HEK293 (cell line): ENCODE measurements around the gene SERINC4.
"Not testable (repeated sequence)": the region's sequence is repeated elsewhere in the genome, so short reads cannot be mapped to it uniquely, and the experiment has no call there.

ENCODE experiments used
- CTCF ChIA-PET: fragments of 350-600 bp; formaldehyde crosslinking; extraction: SDS; loops from one replicate; lab custom pipeline; 2021; ENCODE audit warnings: antibody characterized with exemption; lab: Yijun Ruan, JAX
- POLR2A ChIA-PET: fragments of 300-600 bp; formaldehyde crosslinking; extraction: SDS; loops from one replicate; lab custom pipeline; 2020; ENCODE audit warnings: antibody characterized with exemption, inconsistent platforms; lab: Yijun Ruan, JAX
- H3K27ac ChIP-seq: fragments of 200-500 bp; sonication (Bioruptor generic); 2 replicates; pipeline ENCODE4 v1.5.1; 2014; ENCODE audit warnings: low read depth, low read length, control low read depth, inconsistent platforms; ENCODE audit errors: extremely low read depth
- H3K36me3 ChIP-seq, 2 experiments: fragments of 200-500 bp in 1 of 2; sonication (Bioruptor generic) in 1 of 2; 1 replicate in 1 of 2; 2 replicates in 1 of 2; pipeline ENCODE4 v1.5.1; 2014 to 2017; ENCODE audit warnings: inconsistent platforms in 2 of 2, low read length in 2 of 2; ENCODE audit not compliant: control insufficient read depth in 2 of 2, insufficient read depth in 1 of 2
- H3K4me1 ChIP-seq: fragments of 200-500 bp; sonication (Bioruptor generic); 2 replicates; pipeline ENCODE4 v1.5.1; 2014; ENCODE audit warnings: mild to moderate bottlenecking, low read length, inconsistent platforms; ENCODE audit not compliant: control insufficient read depth, insufficient read depth
- H3K4me3 ChIP-seq: 2 replicates; pipeline ENCODE4 v1.5.1; 2011; ENCODE audit warnings: low read depth, mild to moderate bottlenecking, control low read depth, low read length, moderate library complexity
- H3K9me3 ChIP-seq: fragments of 200-500 bp; sonication (Bioruptor generic); 2 replicates; pipeline ENCODE4 v1.5.1; 2014; ENCODE audit warnings: low read depth, low read length, inconsistent platforms; ENCODE audit not compliant: control insufficient read depth, insufficient read depth
- OSR2 ChIP-seq: fragments of 450-650 bp; formaldehyde crosslinking; IDR thresholded peaks from 2 replicates; pipeline ENCODE4 v1.5.1; 2016; ENCODE audit warnings: missing biosample characterization, missing genetic modification characterization
- SCRT1 ChIP-seq: fragments of 450-650 bp; formaldehyde crosslinking; IDR thresholded peaks from 2 replicates; pipeline ENCODE4 v1.5.1; 2016; ENCODE audit warnings: missing biosample characterization, missing genetic modification characterization, borderline replicate concordance
- SCRT2 ChIP-seq: fragments of 450-650 bp; formaldehyde crosslinking; IDR thresholded peaks from 2 replicates; pipeline ENCODE4 v1.5.1; 2016; ENCODE audit warnings: missing biosample characterization, missing genetic modification characterization
- ZBTB21 ChIP-seq: fragments of 450-650 bp; formaldehyde crosslinking; IDR thresholded peaks from 2 replicates; pipeline ENCODE4 v1.5.1; 2017; ENCODE audit warnings: missing biosample characterization, missing genetic modification characterization
- ZNF341 ChIP-seq: fragments of 450-650 bp; formaldehyde crosslinking; IDR thresholded peaks from 2 replicates; pipeline ENCODE4; 2016; ENCODE audit warnings: low read depth, missing biosample characterization, missing genetic modification characterization
- ZNF791 ChIP-seq: fragments of 450-650 bp; formaldehyde crosslinking; IDR thresholded peaks from 2 replicates; pipeline ENCODE4 v1.5.1; 2016; ENCODE audit warnings: missing biosample characterization, missing genetic modification characterization
- ZSCAN16 ChIP-seq: fragments of 450-650 bp; formaldehyde crosslinking; IDR thresholded peaks from 2 replicates; pipeline ENCODE4 v1.5.1; 2016; ENCODE audit warnings: missing biosample characterization, missing genetic modification characterization
- TF ChIP-seq, protein P1 (sequence below): fragments of 450-650 bp; formaldehyde crosslinking; IDR thresholded peaks from 2 replicates; pipeline ENCODE4 v1.5.1; 2016; ENCODE audit warnings: missing biosample characterization, missing genetic modification characterization, low read depth
- TF ChIP-seq, protein P2 (sequence below): fragments of 450-650 bp; formaldehyde crosslinking; optimal IDR thresholded peaks from 2 replicates; pipeline ENCODE3; 2016; ENCODE audit warnings: missing biosample characterization, mild to moderate bottlenecking, missing genetic modification characterization
- TF ChIP-seq, protein P3 (sequence below): fragments of 450-650 bp; formaldehyde crosslinking; IDR thresholded peaks from 2 replicates; pipeline ENCODE4 v1.5.1; 2016; ENCODE audit warnings: missing biosample characterization, missing genetic modification characterization

SERINC4 gene

DNA sequence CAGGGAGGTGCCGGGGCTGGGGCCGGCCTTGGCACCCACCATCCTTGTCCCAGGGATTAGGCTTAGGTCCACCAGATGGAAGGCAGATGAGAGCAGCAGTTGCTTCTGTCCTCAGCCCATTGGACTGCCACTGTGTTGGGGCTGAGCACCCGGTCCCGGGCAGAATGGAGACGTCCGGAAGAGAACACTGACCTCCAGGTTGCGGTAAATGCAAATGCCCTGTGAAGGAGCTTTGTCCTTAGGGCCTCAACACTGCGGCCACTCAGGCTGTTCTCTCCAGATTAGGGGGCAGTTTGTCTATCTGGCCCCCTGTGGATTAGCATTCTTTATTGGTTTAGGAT, at the start of gene SERINC4:
Gene SERINC4, minus strand, starts transcription at position 276 of the 341 bp plus-strand sequence. Its CDS starts 234 bp downstream, at position 42.
- CTCF ChIA-PET, result no interaction called here
- Histone ChIP-seq H3K27ac (peak within 1 kb of the TSS; percentile 65), H3K4me3 (peak within 1 kb of the TSS; percentile 88), H3K4me1 (0 out of 2 replicates have a peak, but pooled peaks cover 3% of the 10 kb centered on the region), H3K36me3 (peaks cover 5 to 70% of the 10 kb centered on the region in 2 experiments), H3K9me3 (no peaks in the 10 kb centered on the region)
- TF ChIP-seq SCRT2 (tag by site-specific recombination) (no peak), ZNF341 (peak; percentile 53; the same call in 1 of the 2 replicates)
- TF ChIP-seq, protein P1, sequence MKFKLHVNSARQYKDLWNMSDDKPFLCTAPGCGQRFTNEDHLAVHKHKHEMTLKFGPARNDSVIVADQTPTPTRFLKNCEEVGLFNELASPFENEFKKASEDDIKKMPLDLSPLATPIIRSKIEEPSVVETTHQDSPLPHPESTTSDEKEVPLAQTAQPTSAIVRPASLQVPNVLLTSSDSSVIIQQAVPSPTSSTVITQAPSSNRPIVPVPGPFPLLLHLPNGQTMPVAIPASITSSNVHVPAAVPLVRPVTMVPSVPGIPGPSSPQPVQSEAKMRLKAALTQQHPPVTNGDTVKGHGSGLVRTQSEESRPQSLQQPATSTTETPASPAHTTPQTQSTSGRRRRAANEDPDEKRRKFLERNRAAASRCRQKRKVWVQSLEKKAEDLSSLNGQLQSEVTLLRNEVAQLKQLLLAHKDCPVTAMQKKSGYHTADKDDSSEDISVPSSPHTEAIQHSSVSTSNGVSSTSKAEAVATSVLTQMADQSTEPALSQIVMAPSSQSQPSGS (tag by site-specific recombination), result no peak
- POLR2A ChIA-PET, result interaction anchor here (1.6 to 2.1 kb wide), 3 partner anchors 10 to 24 kb away, joined by 6 to 12 read pairs (median 8); partner anchors contain the start of genes ELL3 and MFAP1

DNA sequence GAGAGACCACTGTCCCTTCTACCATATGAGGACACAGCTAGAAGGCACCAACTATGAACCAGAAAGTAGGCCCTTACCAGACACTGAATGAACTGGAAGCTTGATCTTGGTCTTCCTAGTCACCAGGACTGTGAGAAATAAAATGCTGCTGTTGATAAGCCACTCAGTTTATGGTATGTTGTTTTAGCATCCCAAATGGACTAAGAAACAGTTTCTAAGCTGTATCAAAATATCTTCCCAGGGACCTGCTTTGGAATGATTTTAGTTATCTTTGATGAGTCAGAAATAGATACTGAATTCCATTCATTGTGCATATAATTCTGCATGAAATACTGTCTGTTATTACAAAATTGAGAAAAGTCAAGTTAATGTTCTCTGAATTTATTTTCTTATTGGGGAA, 45.4 kb upstream of the SERINC4 start:
- Histone ChIP-seq H3K27ac (no peak overlapping the region), H3K9me3 (no peaks in the 10 kb centered on the region), H3K4me1 (no peaks in the 10 kb centered on the region), H3K4me3 (no peak overlapping the region), H3K36me3 (peaks cover 34 to 56% of the 10 kb centered on the region in 2 experiments)
- ChIA-PET POLR2A (interaction anchor here (1.1 kb wide), 1 partner anchor 21 kb away, joined by 3 read pairs; the partner anchor contains the start of gene MFAP1), CTCF (no interaction called here)
- TF ChIP-seq, protein P2, sequence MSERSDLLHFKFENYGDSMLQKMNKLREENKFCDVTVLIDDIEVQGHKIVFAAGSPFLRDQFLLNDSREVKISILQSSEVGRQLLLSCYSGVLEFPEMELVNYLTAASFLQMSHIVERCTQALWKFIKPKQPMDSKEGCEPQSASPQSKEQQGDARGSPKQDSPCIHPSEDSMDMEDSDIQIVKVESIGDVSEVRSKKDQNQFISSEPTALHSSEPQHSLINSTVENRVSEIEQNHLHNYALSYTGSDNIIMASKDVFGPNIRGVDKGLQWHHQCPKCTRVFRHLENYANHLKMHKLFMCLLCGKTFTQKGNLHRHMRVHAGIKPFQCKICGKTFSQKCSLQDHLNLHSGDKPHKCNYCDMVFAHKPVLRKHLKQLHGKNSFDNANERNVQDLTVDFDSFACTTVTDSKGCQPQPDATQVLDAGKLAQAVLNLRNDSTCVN (tag by site-specific recombination), result no peak
- TF ChIP-seq ZBTB21 (tag by site-specific recombination) (no peak), ZNF791 (tag by site-specific recombination) (no peak)

DNA sequence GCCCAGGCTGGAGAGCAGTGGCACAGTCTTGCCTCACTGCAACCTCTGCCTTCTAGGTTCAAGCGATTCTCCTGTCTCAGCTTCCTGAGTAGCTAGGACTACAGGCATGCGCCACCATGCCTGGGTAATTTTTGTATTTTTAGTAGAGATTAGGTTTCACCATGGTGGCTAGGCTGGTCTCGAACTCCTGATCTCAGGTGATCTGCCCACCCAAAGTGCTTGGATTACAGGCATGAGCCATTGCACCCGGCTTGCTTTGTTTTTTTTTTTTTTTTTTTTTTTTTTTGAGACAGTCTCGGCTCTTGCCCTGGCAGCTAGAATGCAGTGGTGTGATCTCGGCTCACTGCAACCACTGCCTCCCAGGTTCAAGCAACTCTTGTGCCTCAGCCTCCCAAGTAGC, 32.5 kb upstream of the SERINC4 start:
- POLR2A ChIA-PET, result interaction anchor here (0.6 kb wide), 1 partner anchor 16 kb away, joined by 3 read pairs; no protein-coding TSS in a partner anchor
- H3K27ac ChIP-seq, CTCF ChIA-PET, H3K4me1 ChIP-seq: not testable (repeated sequence)
- peaks cover 33 to 49% of the 10 kb centered on the region in 2 experiments for H3K36me3 ChIP-seq
- peak; percentile 54; the same call in 1 of the 2 replicates for TF ChIP-seq ZSCAN16 (tag by site-specific recombination)
- TF ChIP-seq, protein P3, sequence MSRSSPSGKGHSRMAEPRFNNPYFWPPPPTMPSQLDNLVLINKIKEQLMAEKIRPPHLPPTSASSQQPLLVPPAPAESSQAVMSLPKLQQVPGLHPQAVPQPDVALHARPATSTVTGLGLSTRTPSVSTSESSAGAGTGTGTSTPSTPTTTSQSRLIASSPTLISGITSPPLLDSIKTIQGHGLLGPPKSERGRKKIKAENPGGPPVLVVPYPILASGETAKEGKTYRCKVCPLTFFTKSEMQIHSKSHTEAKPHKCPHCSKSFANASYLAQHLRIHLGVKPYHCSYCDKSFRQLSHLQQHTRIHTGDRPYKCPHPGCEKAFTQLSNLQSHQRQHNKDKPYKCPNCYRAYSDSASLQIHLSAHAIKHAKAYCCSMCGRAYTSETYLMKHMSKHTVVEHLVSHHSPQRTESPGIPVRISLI, result peak; percentile 69; the same call in 1 of the 2 replicates
- peak; percentile 33; the same call in 1 of the 2 replicates for TF ChIP-seq OSR2 (tag by site-specific recombination)
- TF ChIP-seq, all 188 proteins: peak for 3; not testable (repeated sequence) for 185
- not testable (repeated sequence) for H3K4me3 ChIP-seq, H3K9me3 ChIP-seq

DNA sequence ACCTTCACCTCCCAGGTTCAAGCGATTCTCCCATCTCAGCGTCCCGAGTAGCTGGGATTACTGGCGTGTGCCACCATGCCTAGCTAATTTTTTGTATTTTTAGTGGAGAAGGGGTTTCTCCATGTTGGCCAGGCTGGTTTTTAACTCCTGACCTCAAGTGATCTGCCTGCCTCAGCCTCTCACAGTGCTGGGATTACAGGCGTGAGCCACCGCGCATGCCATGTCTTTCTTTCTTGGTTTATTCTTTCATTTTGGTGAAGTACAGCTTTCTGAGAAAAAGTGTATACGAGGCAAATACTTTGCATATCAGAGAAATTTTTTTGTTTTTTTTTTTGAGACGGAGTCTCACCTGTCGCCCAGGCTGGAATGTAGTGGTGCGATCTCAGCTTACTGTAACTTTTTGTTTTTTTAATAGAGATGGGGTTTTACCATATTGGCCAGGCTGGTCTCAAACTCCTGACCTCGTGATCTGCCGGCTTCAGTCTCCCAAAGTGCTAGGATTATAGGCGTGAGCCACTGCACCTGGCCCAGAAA, 31.6 kb upstream of the SERINC4 start:
- CTCF ChIA-PET, result interaction anchor here (0.6 to 1.0 kb wide), 3 partner anchors 61 to 762 kb away, joined by 3 read pairs; no protein-coding TSS in a partner anchor
- peaks cover 24 to 42% of the 10 kb centered on the region in 2 experiments for H3K36me3 ChIP-seq
- not testable (repeated sequence) for H3K27ac ChIP-seq
- TF ChIP-seq SCRT1 (tag by site-specific recombination), result 0 out of 2 replicates have a peak, but pooled peaks have one; percentile 57
- TF ChIP-seq SCRT2 (tag by site-specific recombination), result peak; percentile 58; the same call in 1 of the 2 replicates
- TF ChIP-seq, all 188 proteins: peak for 2; not testable (repeated sequence) for 186
- not testable (repeated sequence) for H3K4me1 ChIP-seq, H3K4me3 ChIP-seq, H3K9me3 ChIP-seq
- POLR2A ChIA-PET, result interaction anchor here (0.9 to 1.5 kb wide), 2 partner anchors 9 to 10 kb away, joined by 3 to 4 read pairs; no protein-coding TSS in a partner anchor

DNA sequence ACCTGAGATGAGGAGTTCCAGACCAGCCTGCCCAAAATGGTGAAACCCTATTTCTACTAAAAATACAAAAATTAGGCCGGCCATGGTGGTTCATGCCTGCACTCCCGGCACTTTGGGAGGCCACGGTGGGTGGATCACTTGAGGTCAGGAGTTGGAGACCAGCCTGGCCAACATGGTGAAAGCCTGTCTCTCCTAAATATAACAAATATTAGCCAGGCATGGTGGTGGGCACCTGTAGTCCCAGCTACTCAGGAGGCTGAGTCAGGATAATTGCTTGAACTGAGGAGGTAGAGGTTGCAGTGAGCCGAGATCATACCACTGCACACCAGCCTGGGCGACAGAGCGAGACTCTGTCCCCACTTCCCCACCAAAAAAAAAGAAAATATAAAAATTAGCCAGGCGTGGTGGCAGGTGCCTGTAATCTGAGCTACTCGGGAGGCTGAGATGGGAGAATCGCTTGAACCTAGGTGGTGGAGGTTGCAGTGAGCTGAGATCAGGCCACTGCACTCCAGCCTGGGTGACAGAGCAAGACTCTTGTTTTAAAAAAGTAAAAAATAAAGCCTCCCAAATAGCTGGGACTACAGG, 30.8 kb upstream of the SERINC4 start:
- CTCF ChIA-PET, result interaction anchor here (0.6 to 1.0 kb wide), 2 partner anchors 60 to 763 kb away, joined by 3 read pairs; no protein-coding TSS in a partner anchor
- H3K9me3 ChIP-seq, H3K4me3 ChIP-seq, H3K27ac ChIP-seq, H3K4me1 ChIP-seq: not testable (repeated sequence)
- peaks cover 23 to 34% of the 10 kb centered on the region in 2 experiments for H3K36me3 ChIP-seq
- POLR2A ChIA-PET, result interaction anchor here (1.5 kb wide), 1 partner anchor 10 kb away, joined by 4 read pairs; no protein-coding TSS in a partner anchor

DNA sequence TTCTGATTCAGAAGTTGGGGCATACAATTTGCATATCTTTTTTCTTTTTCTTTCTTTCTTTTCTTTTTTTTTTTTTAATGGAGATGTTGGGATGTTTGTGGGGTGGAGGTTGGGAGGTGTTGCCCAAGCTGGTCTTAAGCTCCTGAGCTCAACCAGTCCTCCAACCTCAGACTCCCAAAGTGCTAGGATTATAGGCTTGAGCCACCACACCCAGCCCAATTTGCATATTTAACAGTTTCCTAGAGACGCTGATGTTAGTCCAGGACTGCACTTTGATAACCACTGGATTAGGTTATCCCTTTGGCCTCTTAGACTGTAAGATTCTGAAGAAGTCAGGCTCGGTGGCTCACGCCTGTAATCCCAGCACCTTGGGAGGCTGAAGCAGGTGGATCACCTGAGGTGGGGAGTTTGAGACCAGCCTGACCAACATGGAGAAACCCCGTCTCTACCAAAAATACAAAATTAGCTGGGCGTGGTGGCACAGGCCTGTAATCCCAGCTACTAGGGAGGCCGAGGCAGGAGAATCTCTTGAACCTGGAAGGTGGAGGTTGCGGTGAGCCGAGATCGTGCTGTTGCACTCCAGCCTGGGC, 30.0 kb upstream of the SERINC4 start:
- H3K9me3 ChIP-seq, POLR2A ChIA-PET, H3K4me3 ChIP-seq, CTCF ChIA-PET, H3K27ac ChIP-seq, H3K4me1 ChIP-seq: not testable (repeated sequence)
- peaks cover 17 to 27% of the 10 kb centered on the region in 2 experiments for H3K36me3 ChIP-seq
